Measurements from ENCODE around the gene RNF182.
"Not testable (repeated sequence)": the region's sequence is repeated elsewhere in the genome, so short reads cannot be mapped to it uniquely, and the experiment has no call there.

Gene RNF182

DNA sequence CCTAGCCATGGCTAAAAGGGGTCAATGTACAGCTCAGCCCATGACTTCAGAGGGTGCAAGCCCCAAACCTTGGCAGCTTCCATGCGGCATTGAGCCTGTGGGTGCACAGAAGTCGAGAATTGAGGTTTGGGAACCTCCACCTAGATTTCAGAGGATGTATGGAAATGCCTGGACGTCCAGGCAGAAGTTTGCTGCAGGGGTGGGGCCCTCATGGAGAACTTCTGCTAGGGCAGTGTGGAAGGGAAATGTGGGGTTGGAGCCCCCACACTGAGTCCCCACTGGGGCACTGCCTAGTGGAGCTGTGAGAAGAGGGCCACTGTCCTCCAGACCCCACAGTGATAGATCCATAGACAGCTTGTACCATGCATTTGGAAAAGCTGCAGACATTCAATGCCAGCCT is 47.9 kb downstream of the RNF182 start:
- DNase-seq, result not testable (repeated sequence)

GRCh38 chr6:13973422-13973821 is 48.7 kb downstream of the RNF182 start:
- DNase-seq, result not testable (repeated sequence)

DNA sequence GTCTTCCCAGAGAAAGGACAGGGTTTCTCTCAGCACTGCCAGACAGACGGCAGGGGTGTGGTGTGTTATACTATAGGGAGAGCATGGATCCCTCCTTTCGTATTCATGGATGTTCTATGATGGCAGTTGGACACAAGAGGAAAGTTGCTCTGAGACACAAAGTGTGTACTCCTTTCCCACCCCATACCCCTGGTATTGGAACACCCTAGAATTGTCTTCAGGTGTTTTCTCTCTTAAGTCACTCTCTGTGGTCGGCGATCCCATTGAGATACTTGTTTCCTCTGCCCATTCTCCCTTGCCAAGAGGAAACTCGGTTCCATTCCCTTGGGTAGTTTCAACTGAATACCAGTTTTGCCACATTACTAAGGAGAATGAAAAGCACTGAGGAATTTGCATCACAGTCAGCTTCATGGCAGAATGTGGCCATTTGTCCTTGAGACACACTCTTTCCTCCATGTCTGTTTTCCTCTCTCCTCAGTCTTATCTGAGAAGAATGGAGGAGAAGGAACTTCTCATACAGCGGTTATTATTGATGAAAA is 53.4 kb downstream of the RNF182 start:
- no peak for DNase-seq

- no peak for DNase-seq
Measured at GRCh38 chr6:13978787-13979186, 54.0 kb downstream of the RNF182 start.

DNA sequence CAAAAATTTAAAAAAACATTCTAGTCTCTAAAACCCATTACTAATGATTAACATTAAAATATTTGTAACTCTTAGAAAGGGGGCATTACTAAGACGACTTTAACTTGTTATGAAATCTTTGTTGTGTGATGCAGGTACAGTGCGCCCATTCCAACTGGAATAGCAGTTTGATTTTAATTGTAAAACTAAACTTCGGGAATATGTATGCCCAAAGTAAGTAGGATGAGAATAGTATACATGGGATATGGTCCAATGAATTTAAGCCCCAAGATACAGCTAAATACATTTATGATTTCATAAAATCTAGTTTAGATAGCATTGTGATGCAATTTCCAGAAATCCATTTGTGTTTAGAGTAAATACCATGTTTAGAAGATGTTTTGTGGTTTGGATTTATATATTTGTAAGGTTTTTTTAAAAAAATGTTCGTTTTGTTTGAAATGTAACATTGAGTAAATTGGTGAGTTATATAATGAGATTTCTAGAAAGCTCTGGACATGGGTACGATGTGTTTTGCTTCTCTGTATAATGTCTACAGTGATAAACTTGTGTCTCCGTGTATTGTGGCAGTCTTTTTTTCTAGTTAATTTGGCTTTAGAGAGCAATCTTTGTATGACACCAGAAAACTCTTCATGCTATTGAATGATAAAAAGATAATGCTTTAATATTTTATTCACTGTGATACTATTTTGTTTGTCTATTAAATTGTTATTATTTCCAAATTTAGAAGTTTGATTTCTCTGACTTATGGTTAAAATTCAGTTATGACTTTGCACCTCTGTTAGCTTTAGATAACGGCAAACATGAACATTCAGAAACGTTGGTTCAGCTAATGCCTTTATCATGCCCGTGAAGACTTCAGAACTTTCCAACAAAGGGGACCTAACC is 54.8 kb downstream of the RNF182 start:
- no peak for DNase-seq

DNA sequence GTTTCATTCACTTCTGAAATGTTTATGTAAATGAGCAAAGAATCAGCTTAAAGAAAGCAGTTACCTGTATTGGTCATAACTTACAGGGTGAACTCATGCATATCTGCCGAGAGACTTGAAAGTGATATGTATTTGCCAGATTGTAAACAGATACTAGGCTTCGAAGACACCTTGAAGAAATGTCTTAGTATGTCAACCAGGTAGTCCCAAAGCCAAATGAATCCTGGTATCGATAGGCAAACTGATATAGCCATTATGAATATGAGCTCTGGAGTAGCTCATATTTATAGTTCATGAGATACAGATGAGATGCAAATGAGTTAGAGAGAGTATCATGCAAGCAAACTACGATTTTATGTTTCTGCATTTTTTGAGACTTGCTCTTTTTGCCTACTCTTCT is 55.8 kb downstream of the RNF182 start:
- DNase-seq, result no peak

GRCh38 chr6:13985663-13986325 is 61.0 kb downstream of the RNF182 start:
- peak; percentile 28 to 42 for DNase-seq

GRCh38 chr6:13986700-13987399 is 62.1 kb downstream of the RNF182 start:
- DNase-seq, result no peak

GRCh38 chr6:13987400-13987865 is 62.7 kb downstream of the RNF182 start:
- DNase-seq, result no peak

DNA sequence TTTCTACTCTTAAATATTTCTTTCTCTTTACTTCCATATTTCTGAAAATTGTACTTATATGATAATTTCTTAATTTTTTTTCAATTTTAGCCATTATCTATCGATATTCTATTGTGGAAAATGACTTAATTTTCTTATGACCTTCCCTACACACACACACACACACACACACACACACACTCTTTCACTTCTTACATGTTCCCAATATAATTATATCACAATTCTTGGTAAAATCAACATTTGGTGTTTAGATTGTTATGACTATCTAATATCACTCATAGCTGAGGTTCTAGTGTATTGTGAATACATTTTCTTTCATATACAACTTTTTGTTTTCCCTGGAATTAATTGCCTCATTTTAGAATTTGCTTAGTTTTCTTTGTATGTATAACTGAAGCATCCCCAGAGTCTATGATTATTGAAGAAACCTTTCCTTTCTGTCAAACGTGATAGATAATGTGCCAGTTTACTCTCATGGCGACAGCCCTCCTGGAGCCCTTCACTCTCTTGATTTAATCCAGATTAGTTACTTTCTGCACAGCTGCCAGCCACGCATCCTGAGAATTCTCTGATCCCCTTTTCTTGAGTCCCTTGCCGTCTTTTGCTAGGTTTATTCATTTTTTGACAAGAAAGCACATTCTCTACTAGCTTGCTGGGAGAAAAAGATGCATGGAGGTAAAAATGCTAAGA is 63.4 kb downstream of the RNF182 start:
- DNase-seq, result no peak

- DNase-seq, result no peak
Measured at GRCh38 chr6:13988908-13989307, 64.2 kb downstream of the RNF182 start.

GRCh38 chr6:13989496-13990144 is 64.9 kb downstream of the RNF182 start:
- no peak for DNase-seq

GRCh38 chr6:13990796-13991195 is 66.0 kb downstream of the RNF182 start:
- DNase-seq, result no peak

GRCh38 chr6:13991393-13991792 is 66.6 kb downstream of the RNF182 start:
- DNase-seq, result no peak

GRCh38 chr6:13992417-13993055 is 67.8 kb downstream of the RNF182 start:
- DNase-seq, result no peak

GRCh38 chr6:13993416-13993815 is 68.7 kb downstream of the RNF182 start:
- DNase-seq, result no peak

DNA sequence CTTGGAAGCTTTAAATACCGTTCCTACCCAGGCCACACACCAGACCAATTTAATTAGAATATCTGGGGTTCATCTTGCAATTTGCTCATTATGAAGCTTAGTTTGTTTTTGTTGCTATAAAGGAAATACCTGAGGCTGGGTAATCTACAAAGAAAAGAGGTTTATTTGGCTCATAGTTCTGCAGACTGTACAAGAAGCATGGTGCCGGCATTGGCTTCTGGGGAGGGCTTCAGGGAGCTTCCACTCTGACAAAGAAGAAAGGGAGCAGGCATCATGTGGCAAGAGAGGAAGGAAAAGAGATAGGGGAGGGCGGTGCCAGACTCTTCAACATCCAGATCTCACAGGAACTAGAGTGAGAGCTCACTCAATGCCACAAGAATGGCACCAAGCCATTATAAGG is 73.6 kb downstream of the RNF182 start:
- DNase-seq, result no peak

DNA sequence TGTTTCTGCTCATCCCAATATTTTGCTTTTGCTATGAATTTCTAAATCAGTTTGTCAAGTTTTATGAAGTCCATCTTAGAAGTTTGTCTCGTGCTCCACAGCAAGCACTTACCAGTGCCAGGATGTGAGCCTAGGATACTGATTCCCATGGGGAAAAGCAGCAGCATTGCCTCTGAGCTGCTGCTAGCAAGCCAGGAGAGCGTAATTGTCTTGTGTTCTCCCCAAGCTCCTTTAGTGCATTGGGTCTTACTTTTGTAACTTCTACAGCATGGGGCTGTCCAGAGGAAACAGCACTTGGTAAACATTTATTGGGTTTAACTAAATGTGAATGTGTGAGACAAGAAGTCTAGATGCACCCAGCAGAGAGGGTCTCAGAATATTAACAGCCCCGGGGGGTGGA is 76.1 kb downstream of the RNF182 start:
- DNase-seq, result no peak

DNA sequence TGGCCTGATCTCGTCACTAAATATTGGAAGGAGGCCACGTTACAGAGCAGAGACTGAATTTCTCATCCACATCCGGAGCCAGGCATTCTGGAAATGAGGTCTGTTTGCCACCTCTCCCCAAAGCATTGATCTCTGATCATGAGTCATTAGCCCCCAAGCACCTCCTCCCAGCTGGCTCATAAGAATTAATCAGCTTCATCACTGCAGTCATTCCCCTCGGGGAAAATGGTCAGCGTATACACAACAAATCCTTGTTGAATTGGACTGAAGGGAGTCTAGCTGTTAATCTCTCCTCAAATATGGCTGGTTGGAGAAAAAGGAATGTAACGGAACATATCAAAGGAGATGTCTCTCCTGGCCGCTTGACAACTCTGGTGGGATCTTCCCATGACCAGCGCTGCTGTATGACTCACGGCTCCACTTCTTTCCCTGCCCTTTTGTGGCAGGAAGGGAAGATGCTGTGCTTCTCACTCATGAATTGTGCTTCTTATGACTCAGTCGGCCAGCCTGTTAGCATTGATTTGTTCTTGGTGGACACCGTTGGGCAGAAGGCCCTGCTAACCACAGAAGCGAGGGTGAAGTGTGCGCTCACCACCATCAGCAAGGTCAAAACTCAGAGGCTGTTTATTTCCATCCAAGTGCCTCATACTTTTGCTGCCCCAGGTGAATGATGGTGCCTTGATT is 76.7 kb downstream of the RNF182 start:
- DNase-seq, result no peak

GRCh38 chr6:14002176-14002947 is 77.6 kb downstream of the RNF182 start:
- no peak for DNase-seq
